Measurements from ENCODE around the gene KIR3DL1. TPM values are rescaled to one million over a fixed set of nuclear protein-coding genes. Genes with fewer than 3 reads are reported as not detected.
"Not testable (repeated sequence)": the region's sequence is repeated elsewhere in the genome, so short reads cannot be mapped to it uniquely, and the experiment has no call there.

Gene KIR3DL1
- total RNA-seq, 1 donor from 2014 or later, result not detected

DNA sequence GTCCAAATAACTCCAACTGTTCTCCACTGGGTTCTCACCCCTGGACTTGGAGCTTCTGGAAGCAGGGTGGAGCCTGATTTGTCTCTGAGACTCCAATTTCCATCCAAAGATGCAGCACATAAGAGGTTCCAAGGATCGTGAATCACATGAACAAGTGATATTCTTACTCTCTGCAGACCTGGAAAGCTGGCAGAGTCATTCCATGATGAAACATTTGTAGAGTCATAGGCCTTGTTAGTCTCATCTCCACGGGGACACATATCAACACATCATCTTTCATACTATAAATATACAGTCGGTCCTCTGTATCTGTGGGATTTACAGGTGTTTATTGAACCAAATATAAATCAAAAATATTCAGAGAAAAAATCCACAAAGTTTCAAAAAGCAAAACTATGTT, 1.7 kb upstream of the KIR3DL1 start:
- not testable (repeated sequence) for DNase-seq (ENCODE audit: low read depth, low spot score)

DNA sequence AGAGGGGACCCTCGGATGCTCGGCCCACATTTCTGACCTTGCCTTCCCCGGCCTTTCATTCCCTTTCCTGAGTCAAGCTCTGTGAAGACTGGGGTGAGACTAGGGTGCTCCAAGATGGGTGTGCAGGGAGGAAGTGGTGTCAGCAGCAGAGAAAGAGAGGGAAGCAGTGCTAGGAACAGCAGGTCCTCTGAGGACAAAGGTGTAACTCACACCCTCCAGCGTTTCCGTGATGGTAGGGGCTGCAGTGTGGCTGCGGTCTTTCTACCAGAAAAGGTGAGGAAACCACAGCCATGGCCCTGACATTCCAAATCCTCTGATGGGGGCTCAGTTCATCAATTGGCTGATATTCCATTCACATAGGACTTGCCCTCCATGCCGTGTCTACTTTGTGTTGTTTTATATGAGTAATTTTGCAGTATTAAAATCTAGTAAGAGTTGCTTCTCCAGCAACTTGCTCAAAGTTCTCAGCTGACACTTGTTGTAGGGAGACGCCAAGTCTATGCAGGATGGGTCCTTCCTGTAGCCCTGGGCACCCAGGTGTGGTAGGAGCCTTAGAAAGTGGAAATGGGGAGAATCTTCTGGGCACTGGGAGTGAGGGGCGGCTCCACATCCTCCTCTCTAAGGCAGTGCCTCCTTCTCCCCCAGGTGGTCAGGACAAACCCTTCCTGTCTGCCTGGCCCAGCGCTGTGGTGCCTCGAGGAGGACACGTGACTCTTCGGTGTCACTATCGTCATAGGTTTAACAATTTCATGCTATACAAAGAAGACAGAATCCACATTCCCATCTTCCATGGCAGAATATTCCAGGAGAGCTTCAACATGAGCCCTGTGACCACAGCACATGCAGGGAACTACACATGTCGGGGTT, 1.6 kb downstream of the KIR3DL1 start:
- no peak for DNase-seq (ENCODE audit: low read depth, low spot score)

DNA sequence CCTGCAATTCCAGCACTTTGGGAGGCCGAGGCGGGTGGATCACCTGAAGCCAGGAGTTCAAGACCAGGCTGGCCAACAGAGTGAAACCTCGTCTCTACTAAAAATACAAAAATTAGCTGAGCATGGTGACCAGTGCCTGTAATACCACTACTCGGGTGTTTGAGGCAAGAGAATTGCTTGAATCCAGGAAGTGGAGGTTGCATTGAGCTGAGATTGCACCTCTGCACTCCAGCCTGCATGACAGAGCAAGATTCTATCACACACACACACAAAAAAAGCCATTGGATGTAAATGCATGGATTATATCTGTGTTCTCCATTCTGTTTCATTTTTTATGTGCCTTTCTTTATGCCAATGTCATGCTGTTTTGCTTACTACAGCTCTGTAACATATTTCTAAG, 8.1 kb downstream of the KIR3DL1 start:
- not testable (repeated sequence) for DNase-seq (ENCODE audit: low read depth, low spot score)

DNA sequence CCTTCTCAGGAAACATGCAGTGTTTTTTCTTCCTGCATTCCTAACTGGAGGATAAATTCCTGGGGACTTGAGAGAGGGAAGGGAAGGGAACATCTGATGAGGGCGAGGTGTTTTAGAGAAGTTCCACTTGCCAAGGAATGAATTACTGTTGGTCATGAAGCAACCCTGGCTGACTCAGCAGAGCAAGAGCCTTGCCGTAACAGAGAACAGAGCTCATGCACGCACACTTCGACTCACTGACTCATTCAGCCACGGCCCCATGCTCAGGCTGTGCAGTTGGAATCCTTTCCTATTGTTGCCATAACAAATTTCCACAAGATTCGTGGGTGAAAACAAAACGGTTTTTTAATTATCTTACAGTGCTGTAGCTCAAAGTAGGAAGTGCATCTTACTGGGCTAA, 9.1 kb downstream of the KIR3DL1 start:
- not testable (repeated sequence) for DNase-seq (ENCODE audit: low read depth, low spot score)

DNA sequence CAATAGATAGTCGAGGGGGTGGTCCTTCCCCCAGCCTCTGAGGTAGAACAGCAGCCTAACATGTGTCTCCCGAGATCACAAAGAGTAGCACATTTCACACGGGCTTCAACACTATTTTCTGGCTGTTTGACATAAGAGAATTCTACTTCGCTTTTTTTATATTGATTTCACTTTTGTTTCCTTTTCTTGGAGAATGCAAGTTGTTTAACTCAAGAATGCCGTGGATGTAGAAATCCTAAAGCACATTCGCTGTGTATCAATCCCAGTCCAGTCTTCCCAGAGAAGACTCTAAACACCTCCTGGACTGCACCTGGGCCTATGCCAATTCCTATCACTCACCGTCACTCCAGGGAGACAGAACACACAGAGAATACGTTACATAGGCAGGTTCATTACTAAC, 11.8 kb downstream of the KIR3DL1 start:
- DNase-seq (ENCODE audit: low read depth, low spot score), result not testable (repeated sequence)

DNA sequence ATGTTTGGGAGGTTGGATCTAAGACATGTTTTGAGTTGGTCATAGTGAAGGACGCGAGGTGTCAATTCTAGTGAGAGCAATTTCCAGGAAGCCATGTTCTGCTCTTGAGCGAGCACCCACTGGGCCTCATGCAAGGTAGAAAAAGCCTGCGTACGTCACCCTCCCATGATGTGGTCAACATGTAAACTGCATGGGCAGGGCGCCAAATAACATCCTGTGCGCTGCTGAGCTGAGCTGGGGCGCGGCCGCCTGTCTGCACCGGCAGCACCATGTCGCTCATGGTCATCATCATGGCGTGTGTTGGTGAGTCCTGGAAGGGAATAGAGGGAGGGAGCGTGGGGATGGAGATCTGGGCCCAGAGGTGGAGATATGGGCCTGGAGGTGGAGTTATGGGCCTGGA, 16.2 kb downstream of the KIR3DL1 start, which contains the start of gene KIR2DS4:
Gene KIR2DS4, plus strand, starts transcription at position 181 of the 400 bp plus-strand sequence.
- DNase-seq (ENCODE audit: low read depth, low spot score), result not testable (repeated sequence)

DNA sequence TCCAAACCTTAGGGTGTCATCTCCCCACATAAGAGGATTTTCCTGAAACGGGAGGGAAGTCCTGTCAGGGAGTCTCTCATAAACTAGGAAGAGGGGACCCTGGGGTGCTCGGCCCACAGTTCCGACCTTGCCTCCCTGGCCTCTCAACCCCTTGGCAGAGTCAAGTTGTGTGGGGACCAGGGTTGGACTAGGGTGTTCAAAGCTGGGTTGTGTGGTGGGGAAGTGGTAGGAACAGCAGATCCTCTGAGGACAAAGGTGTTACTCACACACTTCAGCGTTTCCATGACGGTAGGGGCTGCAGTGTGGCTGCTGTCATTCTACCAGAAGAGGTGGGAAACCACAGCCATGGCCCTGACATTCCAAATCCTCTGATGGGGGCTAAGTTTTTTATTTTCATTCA, 18.9 kb downstream of the KIR3DL1 start:
- DNase-seq (ENCODE audit: low read depth, low spot score), result not testable (repeated sequence)

DNA sequence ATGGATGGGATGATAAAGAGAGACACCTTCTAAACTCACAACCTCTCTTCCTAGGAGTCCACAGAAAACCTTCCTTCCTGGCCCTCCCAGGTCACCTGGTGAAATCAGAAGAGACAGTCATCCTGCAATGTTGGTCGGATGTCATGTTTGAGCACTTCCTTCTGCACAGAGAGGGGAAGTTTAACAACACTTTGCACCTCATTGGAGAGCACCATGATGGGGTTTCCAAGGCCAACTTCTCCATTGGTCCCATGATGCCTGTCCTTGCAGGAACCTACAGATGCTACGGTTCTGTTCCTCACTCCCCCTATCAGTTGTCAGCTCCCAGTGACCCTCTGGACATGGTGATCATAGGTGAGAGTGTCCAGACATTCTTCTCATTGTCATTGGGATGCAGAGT, 21.3 kb downstream of the KIR3DL1 start:
- not testable (repeated sequence) for DNase-seq (ENCODE audit: low read depth, low spot score)

DNA sequence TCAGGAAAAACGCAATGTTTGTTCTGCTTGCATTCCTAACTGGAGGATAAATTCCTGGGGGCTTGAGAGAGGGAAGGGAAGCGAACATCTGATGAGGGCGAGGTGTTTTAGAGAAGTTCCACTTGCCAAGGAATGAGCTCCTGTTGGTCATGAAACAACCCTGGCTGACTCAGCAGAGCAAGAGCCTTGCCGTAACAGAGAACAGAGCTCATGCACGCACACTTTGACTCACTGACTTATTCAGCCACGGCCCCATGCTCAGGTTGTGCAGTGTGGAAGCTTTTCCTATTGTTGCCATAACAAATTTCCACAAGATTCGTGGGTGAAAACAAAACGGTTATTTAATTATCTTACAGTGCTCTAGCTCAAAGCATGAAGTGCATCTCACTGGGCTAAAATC, 26.9 kb downstream of the KIR3DL1 start:
- DNase-seq (ENCODE audit: low read depth, low spot score), result not testable (repeated sequence)

DNA sequence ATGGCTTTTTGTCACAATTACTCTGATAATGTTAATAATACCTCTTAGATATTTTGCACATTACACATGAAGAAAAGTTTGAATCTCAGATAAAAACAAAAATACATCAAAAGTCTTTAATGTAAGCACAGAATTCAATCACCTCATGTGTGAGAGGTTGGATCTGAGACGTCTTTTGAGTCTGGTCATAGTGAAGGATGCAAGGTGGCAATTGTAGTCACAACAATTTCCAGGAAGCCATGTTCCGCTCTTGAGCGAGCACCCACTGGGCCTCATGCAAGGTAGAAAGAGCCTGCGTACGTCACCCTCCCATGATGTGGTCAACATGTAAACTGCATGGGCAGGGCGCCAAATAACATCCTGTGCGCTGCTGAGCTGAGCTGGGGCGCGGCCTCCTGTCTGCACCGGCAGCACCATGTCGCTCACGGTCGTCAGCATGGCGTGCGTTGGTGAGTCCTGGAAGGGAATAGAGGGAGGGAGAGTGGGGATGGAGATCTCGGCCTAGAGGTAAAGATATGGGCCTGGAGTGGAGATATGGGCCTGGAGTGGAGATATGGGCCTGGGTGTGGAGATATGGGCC, 33.9 kb downstream of the KIR3DL1 start, which contains the start of gene KIR3DL2:
Gene KIR3DL2, plus strand, starts transcription at position 383 of the 580 bp plus-strand sequence. Its CDS starts 33 bp downstream, at position 416.
- DNase-seq (ENCODE audit: low read depth, low spot score), result not testable (repeated sequence)

DNA sequence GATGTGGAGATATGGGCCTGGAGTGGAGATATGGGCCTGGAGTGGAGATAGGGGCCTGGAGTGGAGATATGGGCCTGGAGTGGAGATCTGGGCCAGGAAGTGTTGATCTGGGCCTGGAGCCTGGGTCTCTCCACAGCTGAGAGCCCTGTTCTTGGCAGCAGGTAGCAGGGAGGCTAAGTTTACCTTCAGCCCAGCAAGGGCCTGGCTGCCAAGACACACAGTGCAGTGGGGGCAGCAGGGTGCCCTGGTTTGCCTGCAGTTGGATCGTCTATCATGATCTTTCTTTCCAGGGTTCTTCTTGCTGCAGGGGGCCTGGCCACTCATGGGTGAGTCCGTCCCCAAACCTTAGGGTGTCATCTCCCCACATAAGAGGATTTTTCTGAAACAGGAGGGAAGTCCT, 34.7 kb downstream of the KIR3DL1 start:
- no peak for DNase-seq (ENCODE audit: low read depth, low spot score)

DNA sequence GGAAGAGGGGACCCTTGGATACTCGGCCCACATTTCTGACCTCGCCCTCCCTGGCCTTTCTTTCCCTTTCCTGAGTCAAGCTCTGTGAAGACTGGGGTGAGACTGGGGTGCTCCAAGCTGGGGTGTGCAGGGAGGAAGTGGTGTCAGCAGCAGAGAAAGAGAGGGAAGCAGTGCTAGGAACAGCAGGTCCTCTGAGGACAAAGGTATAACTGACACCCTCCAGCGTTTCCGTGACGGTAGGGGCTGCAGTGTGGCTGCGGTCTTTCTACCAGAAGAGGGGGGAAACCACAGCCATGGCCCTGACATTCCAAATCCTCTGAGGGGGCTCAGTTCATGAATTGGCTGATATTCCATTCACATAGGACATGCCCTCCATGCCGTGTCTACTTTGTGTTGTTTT, 35.1 kb downstream of the KIR3DL1 start:
- no peak for DNase-seq (ENCODE audit: low read depth, low spot score)

DNA sequence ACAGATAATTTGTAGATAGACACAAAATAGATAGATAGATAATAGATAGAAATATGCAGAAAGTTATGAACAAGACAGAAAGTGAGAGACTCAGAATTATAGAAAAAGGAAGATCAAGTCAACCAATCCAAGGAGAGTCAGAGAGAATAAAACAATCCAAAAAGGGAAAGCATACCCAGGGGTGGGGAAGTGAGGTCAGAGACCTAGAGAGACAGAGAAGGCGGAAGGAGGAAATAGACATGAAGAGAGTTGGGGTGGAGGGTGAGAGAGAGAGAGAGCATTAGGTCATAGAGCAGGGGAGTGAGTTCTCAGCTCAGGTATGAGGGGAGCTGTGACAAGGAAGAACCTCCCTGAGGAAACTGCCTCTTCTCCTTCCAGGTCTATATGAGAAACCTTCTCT, 39.0 kb downstream of the KIR3DL1 start:
- DNase-seq (ENCODE audit: low read depth, low spot score), result not testable (repeated sequence)

DNA sequence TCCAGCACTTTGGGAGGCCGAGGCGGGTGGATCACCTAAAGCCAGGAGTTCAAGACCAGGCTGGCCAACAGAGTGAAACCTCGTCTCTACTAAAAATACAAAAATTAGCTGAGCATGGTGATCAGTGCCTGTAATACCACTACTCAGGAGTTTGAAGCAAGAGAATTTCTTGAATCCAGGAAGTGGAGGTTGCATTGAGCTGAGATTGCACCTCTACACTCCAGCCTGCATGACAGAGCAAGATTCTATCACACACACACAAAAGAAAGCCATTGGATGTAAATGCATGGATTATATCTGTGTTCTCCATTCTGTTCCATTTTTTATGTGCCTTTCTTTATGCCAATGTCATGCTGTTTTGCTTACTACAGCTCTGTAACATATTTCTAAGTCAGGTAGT, 42.2 kb downstream of the KIR3DL1 start:
- not testable (repeated sequence) for DNase-seq (ENCODE audit: low read depth, low spot score)

DNA sequence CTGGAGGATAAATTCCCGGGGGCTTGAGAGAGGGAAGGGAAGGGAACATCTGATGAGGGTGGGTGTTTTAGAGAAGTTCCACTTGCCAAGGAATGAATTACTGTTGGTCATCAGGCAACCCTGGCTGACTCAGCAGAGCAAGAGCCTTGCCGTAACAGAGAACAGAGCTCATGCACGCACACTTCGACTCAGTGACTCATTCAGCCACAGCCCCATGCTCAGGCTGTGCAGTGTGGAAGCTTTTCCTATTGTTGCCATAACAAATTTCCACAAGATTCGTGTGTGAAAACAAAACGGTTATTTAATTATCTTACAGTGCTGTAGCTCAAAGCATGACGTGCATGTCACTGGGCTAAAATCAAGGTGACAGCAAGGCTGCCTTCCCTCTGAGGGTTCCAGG, 43.2 kb downstream of the KIR3DL1 start:
- DNase-seq (ENCODE audit: low read depth, low spot score), result not testable (repeated sequence)

DNA sequence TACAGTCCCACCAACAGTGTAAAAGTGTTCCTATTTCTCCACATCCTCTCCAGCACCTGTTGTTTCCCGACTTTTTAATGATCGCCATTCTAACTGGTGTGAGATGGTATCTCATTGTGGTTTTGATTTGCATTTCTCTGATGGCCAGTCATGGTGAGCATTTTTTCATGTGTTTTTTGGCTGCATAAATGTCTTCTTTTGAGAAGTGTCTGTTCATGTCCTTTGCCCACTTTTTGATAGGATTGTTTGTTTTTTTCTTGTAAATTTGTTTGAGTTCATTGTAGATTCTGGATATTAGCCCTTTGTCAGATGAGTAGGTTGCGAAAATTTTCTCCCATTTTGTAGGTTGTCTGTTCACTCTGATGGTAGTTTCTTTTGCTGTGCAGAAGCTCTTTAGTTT, 47.2 kb downstream of the KIR3DL1 start:
- not testable (repeated sequence) for DNase-seq (ENCODE audit: low read depth, low spot score)

DNA sequence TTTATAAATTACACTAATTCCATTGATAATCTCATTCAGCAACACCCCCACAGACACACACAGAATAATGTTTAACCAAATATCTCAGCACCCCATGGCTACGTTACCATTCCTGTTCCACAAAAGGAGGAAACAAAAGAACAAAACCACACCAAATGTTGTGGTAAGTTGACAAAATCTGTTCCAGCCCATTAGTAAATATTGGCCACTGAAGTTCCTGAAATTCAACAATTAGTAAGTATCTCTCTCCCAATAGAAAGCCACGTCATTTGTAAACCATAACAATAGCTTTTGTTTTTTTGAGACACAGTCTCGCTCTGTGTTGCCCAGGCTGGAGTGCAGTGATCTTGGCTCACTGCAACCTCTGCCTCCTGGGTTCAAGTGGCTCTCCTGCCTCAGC, 55.4 kb downstream of the KIR3DL1 start:
- DNase-seq (ENCODE audit: low read depth, low spot score), result no peak

DNA sequence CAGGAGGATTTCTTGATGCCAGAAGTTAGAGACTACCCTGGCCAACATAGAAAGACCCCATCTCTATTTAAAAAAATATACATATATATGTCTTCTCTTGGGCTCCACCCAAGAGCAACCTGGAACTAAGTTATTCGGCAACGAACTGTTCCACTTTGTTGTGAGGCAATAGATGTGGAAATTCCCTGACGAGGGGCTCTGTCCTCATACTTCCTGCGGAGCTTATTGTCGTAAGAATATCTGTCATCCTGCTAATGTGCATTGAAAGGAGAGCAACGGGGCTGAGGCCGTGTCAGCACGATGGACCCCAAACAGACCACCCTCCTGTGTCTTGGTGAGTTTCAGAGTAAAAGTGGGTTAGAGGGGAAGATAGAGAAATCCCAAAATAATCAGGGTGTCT, 57.7 kb downstream of the KIR3DL1 start, which contains the start of gene FCAR:
Gene FCAR, plus strand, starts transcription at position 246 of the 400 bp plus-strand sequence. Its CDS starts 55 bp downstream, at position 301.
- DNase-seq (ENCODE audit: low read depth, low spot score), result no peak

DNA sequence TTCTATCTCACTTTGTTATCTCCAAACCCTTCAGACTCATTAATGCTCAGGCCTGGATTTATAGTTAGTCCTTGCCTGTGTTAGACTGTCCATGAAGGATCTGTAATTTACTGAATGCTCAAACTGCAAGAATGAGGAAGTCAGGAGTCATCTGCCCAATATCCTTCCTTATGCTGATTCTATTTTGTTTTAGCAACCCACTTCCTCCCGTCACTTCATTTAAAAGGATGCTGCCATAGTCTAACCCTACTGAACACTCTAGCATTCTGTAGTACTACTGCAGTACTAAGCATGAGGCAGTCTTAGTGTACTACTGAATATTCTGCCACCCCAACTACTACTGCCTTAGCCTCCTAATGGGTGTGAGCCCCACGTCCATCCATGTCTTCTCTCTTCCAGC, 59.2 kb downstream of the KIR3DL1 start:
- no peak for DNase-seq (ENCODE audit: low read depth, low spot score)

DNA sequence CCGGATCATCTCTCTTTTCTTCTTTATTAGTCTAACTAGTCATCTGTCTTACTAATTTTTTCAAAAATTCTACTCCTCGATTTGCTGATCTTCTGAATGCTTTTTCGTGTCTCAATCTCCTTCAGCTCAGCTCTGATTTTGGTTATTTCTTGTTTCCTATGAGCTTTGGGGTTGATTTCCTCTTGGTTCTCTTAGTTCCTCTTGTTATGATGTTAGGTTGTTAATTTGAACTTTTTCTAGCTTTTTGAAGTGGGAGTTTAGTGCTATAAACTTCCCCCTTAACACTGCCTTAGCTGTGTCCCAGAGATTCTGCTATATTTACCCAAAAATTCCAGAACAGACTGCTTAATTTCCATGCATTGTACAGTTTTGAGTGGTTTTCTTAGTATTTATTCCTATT, 61.2 kb downstream of the KIR3DL1 start:
- DNase-seq (ENCODE audit: low read depth, low spot score), result no peak

All from pulmonary artery endothelial cell (primary cell).